ENCODE data around the gene PHACTR1.

PHACTR1 gene

DNA sequence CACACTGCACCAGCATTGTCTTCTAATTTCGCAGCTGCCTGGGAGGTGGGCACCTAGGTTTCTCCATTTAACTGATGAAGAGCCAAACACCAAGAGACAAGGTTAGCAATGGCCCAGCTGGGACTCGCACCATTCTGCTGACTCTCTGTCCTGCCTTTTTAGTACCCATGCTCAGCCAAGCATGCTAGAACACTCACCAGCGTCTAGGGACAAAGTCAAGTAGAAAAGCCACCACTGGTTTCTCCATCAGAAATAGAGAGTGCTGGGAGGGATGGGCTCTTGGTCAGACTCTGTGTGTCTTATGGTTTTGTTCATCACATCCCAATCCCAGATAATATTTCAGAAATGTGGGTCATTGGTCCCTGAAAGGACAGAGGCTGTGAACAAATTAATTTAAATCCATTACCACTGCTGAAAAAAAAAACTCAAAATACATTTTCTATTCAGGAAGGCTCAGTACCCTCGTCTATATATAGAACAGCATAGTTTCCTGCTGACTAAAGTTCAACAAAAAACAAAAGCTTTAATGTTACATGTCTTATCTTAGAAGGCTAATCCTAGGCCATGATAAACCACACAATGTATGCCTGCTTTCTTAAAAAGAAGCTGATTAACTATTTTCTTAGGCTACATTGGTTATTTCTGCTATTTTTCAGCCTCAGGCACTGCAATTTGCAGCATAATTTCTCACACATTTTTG is 500.8 kb downstream of the PHACTR1 start:
- H3K4me3 ChIP-seq (ENCODE audit: insufficient read depth, low read depth, low read length): no peak overlapping the region
- H3K36me3 ChIP-seq (ENCODE audit: control insufficient read depth, insufficient read depth, low read length): no peaks in the 10 kb centered on the region
- H3K27ac ChIP-seq (ENCODE audit: insufficient read depth, low read depth, low read length, poor library complexity, severe bottlenecking): no peak overlapping the region
- H3K9me3 ChIP-seq (ENCODE audit: control insufficient read depth, low read length): no peaks in the 10 kb centered on the region
- whole genome bisulfite sequencing, 2 experiments: 91 to 94% methylated on average over 4 of the region's 4 CpGs
- no peaks in the 10 kb centered on the region for H3K27me3 ChIP-seq (ENCODE audit: control insufficient read depth, insufficient read depth, low read length, poor library complexity, severe bottlenecking)
- no peaks in the 10 kb centered on the region for H3K4me1 ChIP-seq (ENCODE audit: control insufficient read depth, insufficient read depth, low read length)

DNA sequence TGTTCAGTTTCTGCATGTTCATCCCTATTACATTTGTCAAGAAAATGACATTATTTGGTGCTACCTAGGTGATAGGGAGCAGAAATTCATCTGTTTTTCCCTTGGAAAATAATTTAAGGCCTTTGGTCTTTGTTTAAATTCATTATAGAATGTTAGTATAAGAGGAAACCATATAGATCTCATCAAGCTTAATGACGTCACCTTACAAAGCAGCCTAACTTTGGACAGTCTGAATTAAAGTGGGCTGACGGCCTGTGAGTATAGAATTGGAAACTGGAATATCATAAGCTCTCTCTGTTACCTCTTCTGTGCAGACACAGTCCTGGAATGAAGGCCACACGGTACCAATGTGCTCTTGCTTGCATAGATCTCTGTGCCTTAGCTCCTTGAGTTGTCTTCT is 503.7 kb downstream of the PHACTR1 start:
- no peaks in the 10 kb centered on the region for H3K9me3 ChIP-seq (ENCODE audit: control insufficient read depth, low read length)
- H3K27ac ChIP-seq (ENCODE audit: insufficient read depth, low read depth, low read length, poor library complexity, severe bottlenecking): no peak overlapping the region
- no peaks in the 10 kb centered on the region for H3K4me1 ChIP-seq (ENCODE audit: control insufficient read depth, insufficient read depth, low read length)
- WGBS, 2 experiments: 87 to 94% methylated on average over 3 of the region's 3 CpGs
- no peaks in the 10 kb centered on the region for H3K36me3 ChIP-seq (ENCODE audit: control insufficient read depth, insufficient read depth, low read length)
- H3K4me3 ChIP-seq (ENCODE audit: insufficient read depth, low read depth, low read length): no peak overlapping the region
- no peaks in the 10 kb centered on the region for H3K27me3 ChIP-seq (ENCODE audit: control insufficient read depth, insufficient read depth, low read length, poor library complexity, severe bottlenecking)

- 92% methylated on average over 4 of the region's 4 CpGs for WGBS, 2 experiments
- Histone ChIP-seq H3K9me3 (ENCODE audit: control insufficient read depth, low read length) (no peaks in the 10 kb centered on the region), H3K4me1 (ENCODE audit: control insufficient read depth, insufficient read depth, low read length) (no peaks in the 10 kb centered on the region), H3K27ac (ENCODE audit: insufficient read depth, low read depth, low read length, poor library complexity, severe bottlenecking) (no peak overlapping the region), H3K27me3 (ENCODE audit: control insufficient read depth, insufficient read depth, low read length, poor library complexity, severe bottlenecking) (no peaks in the 10 kb centered on the region), H3K36me3 (ENCODE audit: control insufficient read depth, insufficient read depth, low read length) (no peaks in the 10 kb centered on the region), H3K4me3 (ENCODE audit: insufficient read depth, low read depth, low read length) (no peak overlapping the region)
Observed at GRCh38 chr6:13222048-13222447, 505.5 kb downstream of the PHACTR1 start.

GRCh38 chr6:13226071-13226470 is 509.5 kb downstream of the PHACTR1 start:
- Histone ChIP-seq H3K36me3 (ENCODE audit: control insufficient read depth, insufficient read depth, low read length) (no peaks in the 10 kb centered on the region), H3K4me3 (ENCODE audit: insufficient read depth, low read depth, low read length) (no peak overlapping the region), H3K4me1 (ENCODE audit: control insufficient read depth, insufficient read depth, low read length) (no peaks in the 10 kb centered on the region), H3K27me3 (ENCODE audit: control insufficient read depth, insufficient read depth, low read length, poor library complexity, severe bottlenecking) (no peaks in the 10 kb centered on the region), H3K27ac (ENCODE audit: insufficient read depth, low read depth, low read length, poor library complexity, severe bottlenecking) (no peak overlapping the region), H3K9me3 (ENCODE audit: control insufficient read depth, low read length) (no peaks in the 10 kb centered on the region)
- WGBS, 2 experiments: 100% methylated on average over 2 of the region's 2 CpGs; no CpG with 5 or more reads in 1 of the 2 experiments

- Histone ChIP-seq H3K36me3 (ENCODE audit: control insufficient read depth, insufficient read depth, low read length) (no peaks in the 10 kb centered on the region), H3K9me3 (ENCODE audit: control insufficient read depth, low read length) (no peaks in the 10 kb centered on the region), H3K4me1 (ENCODE audit: control insufficient read depth, insufficient read depth, low read length) (no peaks in the 10 kb centered on the region), H3K4me3 (ENCODE audit: insufficient read depth, low read depth, low read length) (no peak overlapping the region), H3K27ac (ENCODE audit: insufficient read depth, low read depth, low read length, poor library complexity, severe bottlenecking) (no peak overlapping the region), H3K27me3 (ENCODE audit: control insufficient read depth, insufficient read depth, low read length, poor library complexity, severe bottlenecking) (no peaks in the 10 kb centered on the region)
- WGBS, 2 experiments: 92 to 95% methylated on average over 9 of the region's 9 CpGs
Observed at GRCh38 chr6:13228264-13229204, 512.0 kb downstream of the PHACTR1 start.

DNA sequence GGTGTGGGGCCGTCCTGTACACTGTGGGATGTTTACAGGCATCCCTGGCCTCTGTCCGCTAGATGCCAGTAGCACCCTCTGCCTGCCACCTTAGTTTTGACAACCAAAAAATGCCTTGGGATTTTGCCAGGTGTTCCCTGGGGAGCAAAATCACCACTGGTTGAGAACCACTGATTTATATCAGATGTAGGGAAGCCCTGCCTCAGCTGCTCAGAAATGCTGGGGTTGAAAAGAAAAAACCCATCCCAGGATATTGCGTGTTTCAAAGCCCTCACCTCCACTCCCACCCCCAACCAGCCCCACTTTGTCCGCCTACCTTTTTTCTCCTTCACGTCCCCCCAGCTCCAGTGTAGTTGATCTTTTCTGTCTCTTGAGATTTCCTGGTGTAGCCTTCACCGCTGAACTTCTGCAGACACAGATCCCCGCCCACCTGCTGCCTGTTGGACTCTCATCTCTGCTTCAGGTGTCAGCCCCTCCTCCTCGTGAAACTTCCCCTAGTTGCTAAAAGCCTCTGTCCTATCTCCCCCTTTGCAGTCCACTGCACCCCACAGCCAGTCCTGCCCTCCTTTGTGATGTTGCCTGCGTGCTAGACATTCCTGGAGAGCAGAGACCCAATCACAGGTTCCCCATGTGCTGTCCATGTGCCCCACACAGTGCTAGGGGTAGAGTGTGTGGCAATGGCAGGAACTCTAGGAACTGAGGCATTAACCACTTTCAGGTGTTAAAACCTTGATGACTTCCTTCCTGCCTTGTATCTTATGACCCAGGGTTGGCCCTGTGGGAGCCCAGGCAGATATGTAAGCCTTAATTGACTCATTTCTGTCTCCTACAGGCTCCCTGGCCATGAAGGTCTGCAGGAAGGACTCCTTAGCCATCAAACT is 512.9 kb downstream of the PHACTR1 start:
- WGBS, 2 experiments: 86 to 87% methylated on average over 9 of the region's 9 CpGs
- Histone ChIP-seq H3K4me3 (ENCODE audit: insufficient read depth, low read depth, low read length) (no peak overlapping the region), H3K4me1 (ENCODE audit: control insufficient read depth, insufficient read depth, low read length) (no peaks in the 10 kb centered on the region), H3K27ac (ENCODE audit: insufficient read depth, low read depth, low read length, poor library complexity, severe bottlenecking) (no peak overlapping the region), H3K27me3 (ENCODE audit: control insufficient read depth, insufficient read depth, low read length, poor library complexity, severe bottlenecking) (no peaks in the 10 kb centered on the region), H3K36me3 (ENCODE audit: control insufficient read depth, insufficient read depth, low read length) (no peaks in the 10 kb centered on the region), H3K9me3 (ENCODE audit: control insufficient read depth, low read length) (no peaks in the 10 kb centered on the region)

DNA sequence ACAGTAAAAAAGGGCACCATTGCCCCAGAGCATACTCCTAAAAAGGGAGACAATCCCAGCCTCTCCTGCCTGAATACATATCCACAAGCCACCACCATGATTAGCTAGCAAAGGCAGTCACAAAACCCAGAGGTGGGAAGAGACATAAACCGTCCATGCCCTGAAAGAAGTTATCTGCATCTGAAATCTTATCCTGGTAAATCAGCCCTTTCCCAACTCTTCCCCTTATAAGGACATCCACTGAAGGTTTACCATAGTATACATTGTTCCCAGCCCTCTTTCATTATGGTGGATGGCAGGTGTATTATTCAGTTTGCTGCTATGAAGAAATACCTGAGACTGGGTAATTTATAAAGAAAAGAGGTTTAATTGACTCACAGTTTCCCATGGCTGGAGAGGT is 516.5 kb downstream of the PHACTR1 start:
- Histone ChIP-seq H3K27ac (ENCODE audit: insufficient read depth, low read depth, low read length, poor library complexity, severe bottlenecking) (no peak overlapping the region), H3K27me3 (ENCODE audit: control insufficient read depth, insufficient read depth, low read length, poor library complexity, severe bottlenecking) (no peaks in the 10 kb centered on the region), H3K4me3 (ENCODE audit: insufficient read depth, low read depth, low read length) (no peak overlapping the region), H3K4me1 (ENCODE audit: control insufficient read depth, insufficient read depth, low read length) (no peaks in the 10 kb centered on the region), H3K9me3 (ENCODE audit: control insufficient read depth, low read length) (no peaks in the 10 kb centered on the region), H3K36me3 (ENCODE audit: control insufficient read depth, insufficient read depth, low read length) (no peaks in the 10 kb centered on the region)
- 67 to 84% methylated on average over 1 of the region's 1 CpG for WGBS, 2 experiments

- Histone ChIP-seq H3K9me3 (ENCODE audit: control insufficient read depth, low read length) (no peaks in the 10 kb centered on the region), H3K4me3 (ENCODE audit: insufficient read depth, low read depth, low read length) (no peak overlapping the region), H3K4me1 (ENCODE audit: control insufficient read depth, insufficient read depth, low read length) (no peaks in the 10 kb centered on the region), H3K27me3 (ENCODE audit: control insufficient read depth, insufficient read depth, low read length, poor library complexity, severe bottlenecking) (no peaks in the 10 kb centered on the region), H3K27ac (ENCODE audit: insufficient read depth, low read depth, low read length, poor library complexity, severe bottlenecking) (no peak overlapping the region), H3K36me3 (ENCODE audit: control insufficient read depth, insufficient read depth, low read length) (no peaks in the 10 kb centered on the region)
- WGBS, 2 experiments: 96 to 100% methylated on average over 1 of the region's 1 CpG
Observed at GRCh38 chr6:13234130-13234529, 517.6 kb downstream of the PHACTR1 start.

GRCh38 chr6:13235339-13235738 is 518.8 kb downstream of the PHACTR1 start:
- no peaks in the 10 kb centered on the region for H3K4me1 ChIP-seq (ENCODE audit: control insufficient read depth, insufficient read depth, low read length)
- no peaks in the 10 kb centered on the region for H3K27me3 ChIP-seq (ENCODE audit: control insufficient read depth, insufficient read depth, low read length, poor library complexity, severe bottlenecking)
- H3K36me3 ChIP-seq (ENCODE audit: control insufficient read depth, insufficient read depth, low read length): no peaks in the 10 kb centered on the region
- no peak overlapping the region for H3K27ac ChIP-seq (ENCODE audit: insufficient read depth, low read depth, low read length, poor library complexity, severe bottlenecking)
- no peak overlapping the region for H3K4me3 ChIP-seq (ENCODE audit: insufficient read depth, low read depth, low read length)
- H3K9me3 ChIP-seq (ENCODE audit: control insufficient read depth, low read length): no peaks in the 10 kb centered on the region
- whole genome bisulfite sequencing, 2 experiments: 93 to 94% methylated on average over 2 of the region's 2 CpGs
